HG03064 (cell line): ENCODE data around the gene AGK.

Experiments
- ATAC-seq: cut with Tn5 transposase; IDR thresholded peaks from one replicate; pipeline ENCODE4 v1.9.1; 2021; ENCODE audit warnings: low read depth; ENCODE audit not compliant: unreplicated experiment

Gene AGK

GRCh38 chr7:141700848-141701371 is 149.7 kb downstream of the AGK start:
- peak; percentile 3 for ATAC-seq

- peak; percentile 82 for ATAC-seq
Observed at GRCh38 chr7:141701489-141702046, 150.4 kb downstream of the AGK start.

GRCh38 chr7:141702047-141702567 is 150.9 kb downstream of the AGK start, which contains the start of gene DENND11:
Gene DENND11 (minus strand): TSS chr7:141702166. CDS start chr7:141702153, 13 bp downstream.
- ATAC-seq = peak; percentile 79

GRCh38 chr7:141702892-141703291 is 151.7 kb downstream of the AGK start:
- ATAC-seq = no peak

- ATAC-seq = no peak
Observed at GRCh38 chr7:141704112-141704511, 152.9 kb downstream of the AGK start.

- ATAC-seq = no peak
Observed at GRCh38 chr7:141704741-141705140, 153.5 kb downstream of the AGK start.
